Liver (tissue), 3 donors: Measurements from ENCODE around the gene ROBO2.

Experiments
- ATF3 ChIP-seq: IDR thresholded peaks from 2 replicates; pipeline ENCODE4 v1.6.1; 2016; ENCODE audit warnings: antibody characterized with exemption
- CTCF ChIP-seq: fragments of 150-350 bp; IDR thresholded peaks from 2 replicates; pipeline ENCODE4 v1.5.1; 2017; ENCODE audit warnings: improper control_type of control experiment, low read depth, low read length; ENCODE audit not compliant: missing input control
- JUND ChIP-seq, 2 donors: IDR thresholded peaks; 2 replicates each; pipeline ENCODE4 v1.6.1; 2016; ENCODE audit warnings: antibody characterized with exemption in 2 of 2
- REST ChIP-seq: IDR thresholded peaks from 2 replicates; pipeline ENCODE4 v1.6.1; 2016; ENCODE audit warnings: antibody characterized with exemption, mild to moderate bottlenecking
- SP1 ChIP-seq: IDR thresholded peaks from 2 replicates; pipeline ENCODE4 v1.6.1; 2018; ENCODE audit warnings: antibody characterized with exemption, mild to moderate bottlenecking
- TAF1 ChIP-seq: conservative IDR thresholded peaks from 2 replicates; pipeline ENCODE4 v1.6.1; 2016; ENCODE audit warnings: antibody characterized with exemption, mild to moderate bottlenecking
- donor health status: healthy.
- donor health status: healthy.

DNA sequence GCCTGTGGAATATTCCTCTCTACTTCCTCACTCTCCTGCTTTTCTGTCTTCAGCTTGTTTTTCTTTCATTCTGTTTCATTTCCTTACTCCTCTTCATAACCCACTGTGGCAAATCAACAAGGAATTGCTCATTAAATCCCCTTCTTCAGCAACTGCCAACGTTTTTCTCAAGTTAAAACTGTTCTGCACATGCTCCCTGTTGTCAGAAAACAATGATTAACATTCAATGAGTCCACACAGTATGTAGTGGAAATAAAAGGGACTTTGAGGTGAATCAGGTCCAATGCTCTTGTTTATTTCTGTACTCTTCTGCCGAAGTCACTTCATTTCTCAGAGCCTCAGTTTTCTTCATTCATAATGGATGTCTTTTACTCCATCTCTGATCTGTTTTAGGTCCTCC lies 11.9 kb upstream of the ROBO2 start:
- no peak for TF ChIP-seq REST
- TF ChIP-seq ATF3: no peak
- no peak for TF ChIP-seq TAF1
- TF ChIP-seq JUND (IDR thresholded peaks at IDR 0.05): no peak
- no peak for TF ChIP-seq CTCF
- no peak for TF ChIP-seq SP1
